GM12892 (cell line): Measurements from ENCODE around the gene JOSD2.

Source experiments
- POLR2A ChIP-seq: IDR thresholded peaks from 2 replicates; pipeline ENCODE4 v1.6.1; 2011; ENCODE audit warnings: low read depth, low read length, control low read depth
- POLR2AphosphoS5 ChIP-seq: IDR thresholded peaks from 2 replicates; pipeline ENCODE4 v1.6.1; 2011; ENCODE audit warnings: low read depth, low read length, control low read depth
- TAF1 ChIP-seq: IDR thresholded peaks from 2 replicates; pipeline ENCODE4 v1.6.1; 2011; ENCODE audit warnings: low read depth, mild to moderate bottlenecking, control low read depth, low read length, borderline replicate concordance

DNA sequence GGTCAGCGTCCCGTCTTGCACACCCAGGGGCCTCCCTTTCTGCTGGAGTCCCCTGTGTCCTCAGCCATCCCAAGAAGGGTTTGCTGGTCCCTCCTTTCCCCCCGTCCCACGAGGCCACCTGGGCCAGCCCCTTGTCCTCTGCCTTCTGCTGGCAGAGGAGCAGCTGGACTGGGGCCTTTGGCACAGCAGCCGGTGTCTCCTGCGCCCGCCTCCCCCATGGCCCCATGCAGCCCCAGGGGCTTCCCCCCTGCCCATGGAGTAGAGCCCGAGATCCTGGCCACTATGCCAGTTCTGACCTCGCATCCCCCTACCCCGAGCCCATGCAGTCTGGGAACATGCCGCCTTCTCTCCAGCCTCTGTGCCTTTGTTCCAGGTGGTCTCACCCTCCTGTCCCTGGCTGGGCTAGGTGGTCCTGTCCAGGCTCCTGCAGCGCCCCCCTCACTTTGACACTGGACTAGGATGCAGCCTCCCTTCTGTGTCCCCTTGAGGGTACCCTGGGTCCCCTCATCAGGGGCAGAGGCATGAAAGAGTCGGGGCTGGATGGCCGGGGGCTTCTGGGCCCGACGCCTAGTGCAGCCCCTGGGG, 28.6 kb downstream of the JOSD2 start:
- TF ChIP-seq POLR2A (no peak), POLR2AphosphoS5 (no peak), TAF1 (no peak)
